B cell (primary cell): ENCODE results near the gene PTPN13.

ENCODE experiments used
- CTCF ChIP-seq: fragments of 200-600 bp; IDR thresholded peaks from one replicate; pipeline ENCODE4 v1.8.0; 2022; ENCODE audit warnings: antibody characterized with exemption, mild to moderate bottlenecking
- EZH2 ChIP-seq: IDR thresholded peaks from 2 replicates; pipeline ENCODE4 v1.6.1; 2012; ENCODE audit warnings: borderline replicate concordance, low read depth, mild to moderate bottlenecking, moderate library complexity, low read length; ENCODE audit not compliant: insufficient read depth, poor library complexity, severe bottlenecking

DNA sequence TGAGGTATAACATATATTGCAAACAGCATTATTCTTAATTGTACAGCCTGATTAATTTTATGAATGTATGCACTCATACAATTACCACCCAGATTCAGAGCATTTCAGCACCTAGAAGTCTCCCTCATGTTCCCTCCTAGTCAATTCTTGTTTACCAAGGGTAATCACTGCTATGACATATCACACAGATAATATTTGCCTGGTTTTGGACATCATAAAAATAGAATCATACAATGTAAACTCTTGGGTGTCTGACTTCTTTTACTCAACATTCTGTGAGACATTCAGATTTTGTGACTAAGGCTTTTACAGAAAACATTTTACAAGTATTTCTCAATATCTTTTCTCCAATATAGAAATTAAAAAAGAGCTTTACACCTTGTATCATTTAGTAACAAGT lies 66.9 kb downstream of the PTPN13 start:
- TF ChIP-seq EZH2 (no peak), CTCF (no peak)
